GM18508 (cell line): ENCODE measurements around the gene ATG7.
A peak's percentile ranks its signal among the peaks of the same experiment; 100 is the strongest.

Experiments
- ATAC-seq: cut with Tn5 transposase; IDR thresholded peaks from one replicate; pipeline ENCODE4 v1.9.1; 2021; ENCODE audit warnings: moderate number of reproducible peaks; ENCODE audit not compliant: insufficient read depth, unreplicated experiment

ATG7 gene

DNA sequence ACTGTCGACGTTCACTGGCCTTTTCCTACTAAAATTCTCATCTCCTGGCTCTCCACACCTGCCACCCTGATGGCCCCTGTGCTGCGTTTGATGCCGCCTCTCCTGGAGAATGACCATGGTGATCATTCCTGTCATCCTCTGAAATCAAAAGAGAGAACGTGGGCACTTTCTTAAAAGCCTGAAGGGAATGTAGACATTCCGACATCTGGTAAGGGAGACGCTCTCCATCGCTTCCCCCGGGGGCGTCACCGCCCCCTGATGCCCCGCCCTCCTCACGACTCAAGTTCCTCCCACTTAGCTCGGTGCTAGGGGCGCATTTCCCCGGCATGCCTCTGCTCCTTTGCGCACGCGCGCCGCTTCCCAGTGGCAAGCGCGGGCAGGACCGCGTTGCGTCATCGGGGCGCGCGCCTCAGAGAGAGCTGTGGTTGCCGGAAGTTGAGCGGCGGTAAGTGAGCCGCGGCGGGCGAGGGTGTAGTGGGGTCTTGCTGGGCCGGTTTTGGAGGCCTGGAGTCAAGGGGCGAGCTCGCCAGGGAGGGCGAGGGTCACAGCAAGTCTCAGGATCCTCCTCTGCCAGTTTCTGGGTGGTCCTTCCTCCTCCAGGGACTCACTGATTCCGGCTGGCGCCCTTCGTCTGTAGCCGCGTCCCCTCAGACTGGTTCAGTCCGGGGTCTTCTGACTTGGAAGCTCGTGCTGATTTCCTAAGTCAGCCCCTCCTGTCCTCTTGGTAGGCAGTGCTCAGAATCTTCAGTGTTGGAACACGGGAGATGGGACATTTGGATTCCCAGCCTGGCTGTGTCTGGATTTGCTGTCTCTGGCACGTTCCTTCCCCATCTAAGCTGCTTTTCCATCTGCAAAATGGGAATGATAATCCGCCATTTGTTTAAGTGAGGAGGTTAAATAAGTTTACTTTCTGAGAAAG, at the start of gene ATG7:
ATG7 (plus strand) TSS at position 412 of the 919 bp plus-strand sequence. CDS start 26,299 bp downstream, outside the sequence.
- ATAC-seq = peak; percentile 90

GRCh38 chr3:11224010-11224409, 48.2 kb upstream of the ATG7 start:
- ATAC-seq = no peak

DNA sequence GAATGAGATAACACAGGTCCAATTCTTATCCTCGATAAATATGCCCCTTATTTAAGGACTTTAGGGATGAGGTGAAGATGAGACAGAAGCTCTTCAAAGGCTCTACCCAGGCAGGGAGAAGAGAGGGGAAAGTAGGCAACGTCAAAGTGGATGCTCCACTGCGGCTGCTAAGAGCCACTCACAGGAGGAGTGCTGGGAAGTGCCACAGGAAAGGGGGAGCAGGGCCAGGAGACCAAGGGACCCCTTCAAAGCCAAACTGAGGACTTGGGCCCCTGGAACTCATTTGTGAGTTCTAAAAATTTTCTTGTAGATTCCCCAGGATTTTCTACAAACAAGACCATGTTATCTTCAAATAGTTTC, 47.3 kb upstream of the ATG7 start:
- no peak for ATAC-seq

DNA sequence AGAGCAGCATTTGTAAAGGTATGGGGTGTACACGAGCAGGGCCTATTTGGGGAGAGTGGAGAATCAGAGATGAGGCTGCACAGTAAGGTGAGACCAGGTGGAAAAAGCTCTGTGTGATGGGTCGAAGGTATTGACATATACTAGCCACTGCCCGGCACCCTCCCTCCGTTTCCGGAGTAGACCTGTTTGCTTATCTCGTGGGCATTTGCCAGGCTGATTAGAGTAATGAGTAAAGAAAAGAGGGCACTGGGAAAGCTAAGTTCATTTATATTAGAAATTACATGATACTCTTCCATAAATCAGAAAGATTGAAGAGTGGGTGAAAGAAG, 46.2 kb upstream of the ATG7 start:
- no peak for ATAC-seq

DNA sequence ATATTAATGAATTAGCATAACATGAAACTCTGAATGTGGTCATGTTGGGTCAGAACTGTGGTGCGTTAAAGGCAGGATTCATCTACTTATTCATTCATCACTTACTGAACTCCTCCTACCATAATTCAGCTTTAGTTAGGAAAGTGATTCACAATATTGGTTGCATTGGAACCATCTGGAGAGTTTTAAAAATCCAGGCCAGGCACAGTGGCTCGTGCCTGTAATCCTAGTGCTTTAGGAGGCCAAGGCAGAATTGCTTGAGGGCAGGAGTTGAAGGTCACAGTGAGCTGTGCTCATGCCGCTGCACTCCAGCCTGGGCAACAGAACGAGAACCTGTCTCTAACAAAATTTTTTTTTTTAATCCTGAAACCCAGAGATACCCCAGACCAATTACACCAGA, 44.2 kb upstream of the ATG7 start:
- no peak for ATAC-seq

DNA sequence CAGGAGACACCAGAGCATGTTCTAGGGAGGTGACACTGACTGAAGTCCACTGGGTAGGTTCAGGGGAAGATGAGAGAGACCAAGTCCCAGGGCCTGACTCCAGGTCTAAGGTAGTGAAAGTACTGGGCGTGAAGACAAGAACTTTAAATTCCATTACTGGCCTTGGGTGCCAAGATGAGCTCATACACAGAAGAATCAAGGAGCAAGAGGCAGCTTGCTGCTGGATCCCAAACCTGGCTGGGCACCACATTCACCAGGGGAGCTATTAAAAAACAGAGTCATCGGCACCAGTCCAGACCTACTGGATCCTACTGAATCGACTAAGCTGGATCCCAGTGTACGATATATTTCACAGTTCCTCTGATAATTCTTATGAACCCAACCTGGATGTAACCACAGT, 42.1 kb upstream of the ATG7 start:
- no peak for ATAC-seq

DNA sequence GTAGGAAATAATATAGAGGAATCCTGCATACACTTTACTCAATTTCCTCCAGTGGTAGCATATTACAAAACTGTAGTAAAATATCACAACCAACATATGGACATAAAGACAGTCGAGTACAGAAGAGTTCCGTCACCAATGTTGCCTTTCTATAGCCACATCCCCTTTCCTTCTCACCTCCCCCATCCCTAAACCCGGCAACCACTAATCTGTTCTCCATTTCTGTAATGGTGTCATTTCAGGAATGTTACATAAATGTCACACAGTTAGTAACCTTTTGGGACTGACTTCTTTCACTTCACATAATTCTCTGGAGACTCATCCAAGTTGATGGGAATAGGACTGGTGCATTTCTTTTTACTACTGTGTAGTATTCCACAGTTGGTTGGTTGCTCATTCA, 41.4 kb upstream of the ATG7 start:
- ATAC-seq = no peak

DNA sequence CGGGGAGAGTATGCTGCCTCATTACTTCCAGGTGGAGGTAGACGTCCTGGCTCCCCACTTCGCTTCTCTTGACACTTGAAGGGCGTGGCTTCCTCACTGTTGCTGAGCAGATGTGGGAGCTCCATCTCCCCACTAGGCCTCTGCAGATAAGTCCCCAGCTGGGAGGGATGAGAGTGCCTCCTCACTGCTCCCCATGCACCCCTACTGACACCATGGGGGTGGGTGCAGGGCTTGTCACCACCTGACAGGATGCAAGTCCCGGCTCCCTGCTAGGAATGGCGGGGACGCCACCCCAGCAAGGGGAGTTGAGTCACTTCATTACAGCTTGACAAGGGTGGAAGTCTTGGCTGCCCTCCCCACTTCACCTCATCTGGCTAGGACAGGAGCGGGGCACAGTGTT, 36.8 kb upstream of the ATG7 start:
- ATAC-seq = no peak

DNA sequence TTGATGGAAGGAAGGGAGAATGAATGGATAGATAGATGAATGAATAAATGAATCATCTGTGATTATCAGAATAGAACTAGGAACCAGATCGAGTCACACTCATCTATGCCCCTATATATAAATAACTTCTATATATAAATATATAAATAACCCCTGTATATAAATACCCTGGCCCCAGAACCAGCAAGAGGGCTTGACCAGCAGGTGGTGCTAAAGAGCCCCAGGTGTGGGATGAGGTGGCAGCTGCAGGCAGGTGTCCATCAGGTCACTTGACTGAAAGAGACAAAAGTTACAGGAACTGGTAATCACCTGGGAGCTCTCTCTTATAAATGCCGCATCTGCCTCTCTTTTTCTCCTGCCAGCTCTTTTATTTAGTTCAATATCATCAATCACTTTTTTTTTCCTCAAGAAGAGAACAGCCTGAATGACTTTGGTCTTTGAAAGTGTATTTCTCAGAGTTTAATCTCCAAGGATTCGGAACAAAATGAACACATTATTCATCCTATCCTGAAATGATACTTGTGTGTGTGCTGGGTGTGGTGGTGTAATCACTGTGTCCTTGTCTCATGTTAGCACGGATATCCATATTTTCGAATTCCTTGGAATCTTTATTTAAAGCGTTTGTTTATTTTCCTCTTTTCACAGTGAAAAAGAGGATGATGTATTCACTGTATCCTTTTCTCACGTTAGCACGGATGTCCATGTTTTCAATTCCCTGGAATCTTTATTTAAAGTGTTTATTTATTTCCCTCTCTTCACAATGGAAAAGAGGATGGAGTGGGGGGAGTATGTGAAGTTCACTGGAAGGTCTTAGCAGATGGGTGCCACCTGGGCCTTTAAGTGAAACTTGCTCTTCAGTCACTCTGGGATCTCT, 35.4 kb upstream of the ATG7 start:
- no peak for ATAC-seq

GRCh38 chr3:11238060-11238459, 34.1 kb upstream of the ATG7 start:
- ATAC-seq = no peak

DNA sequence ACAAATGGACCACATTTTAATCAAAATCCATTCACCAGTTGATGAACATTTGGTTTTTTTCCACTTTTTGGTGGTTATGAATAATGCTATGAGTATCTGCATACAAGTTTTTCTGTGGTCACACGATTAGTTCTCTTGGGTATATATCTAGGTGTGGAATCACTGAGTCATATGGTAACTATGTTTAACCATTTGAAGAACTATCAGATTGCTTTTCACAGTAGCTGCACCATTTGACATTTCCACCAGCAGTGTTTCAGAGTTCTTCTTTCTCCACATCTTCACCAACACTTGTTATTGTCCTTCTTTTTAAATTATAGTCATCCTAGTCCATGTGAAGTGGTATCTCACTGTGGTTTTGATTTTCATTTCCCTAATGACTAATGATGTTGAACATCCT, 33.3 kb upstream of the ATG7 start:
- ATAC-seq = no peak

DNA sequence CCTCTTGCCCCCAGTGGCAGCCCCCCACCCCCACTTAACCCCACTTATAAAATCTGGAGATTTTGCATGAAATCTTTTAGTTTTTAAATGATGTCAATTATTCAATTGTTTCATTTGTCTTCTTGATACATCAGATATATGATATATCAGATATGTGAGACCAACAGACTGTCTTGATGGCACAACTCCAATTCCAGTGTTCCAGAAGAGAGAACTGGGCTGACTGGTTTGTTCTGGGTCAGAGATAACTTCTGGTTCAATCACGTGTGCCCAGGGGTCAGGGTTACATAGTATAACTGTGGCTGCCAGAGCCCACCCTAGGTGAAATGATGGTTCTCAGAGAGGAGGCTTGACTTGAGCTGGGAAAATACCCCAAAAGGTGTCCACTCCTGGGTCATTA, 32.4 kb upstream of the ATG7 start:
- ATAC-seq = no peak

GRCh38 chr3:11240496-11240895, 31.7 kb upstream of the ATG7 start:
- no peak for ATAC-seq

GRCh38 chr3:11244121-11244677, 28.0 kb upstream of the ATG7 start:
- ATAC-seq = no peak

DNA sequence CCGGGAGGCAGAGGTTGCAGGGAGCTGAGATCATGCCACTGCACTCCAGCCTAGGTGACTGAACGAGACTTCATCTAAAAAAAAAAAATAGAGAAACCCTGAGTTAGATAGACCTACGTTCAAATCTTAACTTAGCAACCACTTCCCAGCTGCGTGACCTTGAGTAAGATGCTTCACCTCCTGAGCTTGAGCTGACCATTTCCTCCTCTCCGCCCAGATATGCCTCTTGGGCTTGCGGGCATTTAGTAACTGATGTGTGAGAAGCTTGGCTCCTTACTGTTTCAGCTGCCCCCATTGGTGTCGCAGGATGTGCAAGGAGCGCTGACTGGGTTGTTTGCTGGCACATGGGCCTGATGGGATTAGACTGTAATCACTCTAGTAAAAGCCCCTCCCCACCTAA, 26.9 kb upstream of the ATG7 start:
- ATAC-seq = no peak

GRCh38 chr3:11245827-11246662, 26.2 kb upstream of the ATG7 start:
- ATAC-seq = no peak

- no peak for ATAC-seq
Observed at GRCh38 chr3:11246663-11246970, 25.6 kb upstream of the ATG7 start.

DNA sequence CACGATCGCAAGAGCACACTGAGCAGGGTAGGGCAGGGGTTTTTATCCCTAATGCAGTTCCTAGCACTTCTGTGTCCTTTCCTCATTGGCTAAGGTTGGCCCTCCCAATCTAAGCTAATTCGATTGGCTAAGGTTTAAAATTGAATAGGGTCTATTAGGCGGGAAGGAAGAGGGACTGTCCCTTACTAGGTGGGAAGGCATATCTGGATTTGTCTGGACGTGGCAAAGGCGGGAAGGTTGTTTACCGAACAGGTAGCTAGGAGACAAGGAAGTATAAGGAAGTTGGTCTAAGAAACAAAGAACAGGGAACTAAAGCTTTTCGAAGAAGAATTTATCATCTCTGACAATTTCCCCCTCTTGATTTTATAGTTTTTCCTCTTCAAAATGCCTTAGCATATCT, 24.8 kb upstream of the ATG7 start:
- no peak for ATAC-seq

GRCh38 chr3:11248596-11248995, 23.6 kb upstream of the ATG7 start:
- no peak for ATAC-seq
